Measurements from ENCODE around the gene EMP2.
A peak's percentile ranks its signal among the peaks of the same experiment; 100 is the strongest.

- TF ChIP-seq, protein P1, sequence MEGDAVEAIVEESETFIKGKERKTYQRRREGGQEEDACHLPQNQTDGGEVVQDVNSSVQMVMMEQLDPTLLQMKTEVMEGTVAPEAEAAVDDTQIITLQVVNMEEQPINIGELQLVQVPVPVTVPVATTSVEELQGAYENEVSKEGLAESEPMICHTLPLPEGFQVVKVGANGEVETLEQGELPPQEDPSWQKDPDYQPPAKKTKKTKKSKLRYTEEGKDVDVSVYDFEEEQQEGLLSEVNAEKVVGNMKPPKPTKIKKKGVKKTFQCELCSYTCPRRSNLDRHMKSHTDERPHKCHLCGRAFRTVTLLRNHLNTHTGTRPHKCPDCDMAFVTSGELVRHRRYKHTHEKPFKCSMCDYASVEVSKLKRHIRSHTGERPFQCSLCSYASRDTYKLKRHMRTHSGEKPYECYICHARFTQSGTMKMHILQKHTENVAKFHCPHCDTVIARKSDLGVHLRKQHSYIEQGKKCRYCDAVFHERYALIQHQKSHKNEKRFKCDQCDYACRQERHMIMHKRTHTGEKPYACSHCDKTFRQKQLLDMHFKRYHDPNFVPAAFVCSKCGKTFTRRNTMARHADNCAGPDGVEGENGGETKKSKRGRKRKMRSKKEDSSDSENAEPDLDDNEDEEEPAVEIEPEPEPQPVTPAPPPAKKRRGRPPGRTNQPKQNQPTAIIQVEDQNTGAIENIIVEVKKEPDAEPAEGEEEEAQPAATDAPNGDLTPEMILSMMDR (conservative IDR thresholded peaks at IDR 0.05 in 1 of 2, IDR thresholded peaks at IDR 0.05 in 1 of 2; ENCODE audit: low read depth in 1 of 2, low read length in 2 of 2), result peak; percentile 79 to 83
- no peak for TF ChIP-seq EZH2 (IDR thresholded peaks at IDR 0.05; ENCODE audit: low read length, missing control alignments)
Measured at GRCh38 chr16:10509534-10510025, 70.8 kb downstream of the EMP2 start.

All from fibroblast of lung (primary cell).